ENCODE results near the gene RBM26. TPM values are rescaled to one million over a fixed set of nuclear protein-coding genes. Genes with fewer than 3 reads are reported as not detected.

The RBM26 gene
- total RNA-seq, 1 donor = 50.5 TPM

- TF ChIP-seq CTCF (IDR thresholded peaks at IDR 0.05; ENCODE audit: insufficient read depth, low read depth, low read length) = no peak
- no peak for DNase-seq (ENCODE audit: low read depth)
- no peak overlapping the region for H3K4me3 ChIP-seq (ENCODE audit: low read depth, low read length)
Measured at GRCh38 chr13:79448413-79448812, 42.4 kb upstream of the RBM26 start.

DNA sequence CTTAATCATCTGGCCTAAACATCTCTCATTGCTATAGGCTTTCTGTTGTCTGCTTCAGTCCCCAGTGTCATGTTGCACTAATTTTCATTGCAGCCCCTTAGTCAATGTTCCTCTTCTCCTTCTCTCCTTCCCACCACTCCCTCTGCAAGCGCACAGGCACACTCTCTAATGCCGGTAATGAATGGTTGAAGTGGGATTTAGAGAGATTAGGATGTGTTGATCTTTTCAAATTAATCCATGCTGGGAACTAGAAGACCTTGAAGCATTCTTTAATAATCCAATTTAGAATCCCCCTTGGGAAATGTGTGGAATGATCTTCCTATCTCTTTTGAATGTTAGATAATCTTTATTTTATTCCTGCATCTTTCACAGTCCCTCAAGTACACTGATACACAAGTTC is 41.7 kb upstream of the RBM26 start:
- TF ChIP-seq CTCF (IDR thresholded peaks at IDR 0.05; ENCODE audit: insufficient read depth, low read depth, low read length) = no peak
- H3K4me3 ChIP-seq (ENCODE audit: low read depth, low read length) = no peak overlapping the region
- no peak for DNase-seq (ENCODE audit: low read depth)

GRCh38 chr13:79447141-79447540 is 41.1 kb upstream of the RBM26 start:
- DNase-seq (ENCODE audit: low read depth) = no peak
- no peak overlapping the region for H3K4me3 ChIP-seq (ENCODE audit: low read depth, low read length)
- TF ChIP-seq CTCF (IDR thresholded peaks at IDR 0.05; ENCODE audit: insufficient read depth, low read depth, low read length) = no peak

- no peak for DNase-seq (ENCODE audit: low read depth)
- no peak for TF ChIP-seq CTCF (IDR thresholded peaks at IDR 0.05; ENCODE audit: insufficient read depth, low read depth, low read length)
- H3K4me3 ChIP-seq (ENCODE audit: low read depth, low read length) = no peak overlapping the region
Measured at GRCh38 chr13:79445968-79446645, 40.1 kb upstream of the RBM26 start.

DNA sequence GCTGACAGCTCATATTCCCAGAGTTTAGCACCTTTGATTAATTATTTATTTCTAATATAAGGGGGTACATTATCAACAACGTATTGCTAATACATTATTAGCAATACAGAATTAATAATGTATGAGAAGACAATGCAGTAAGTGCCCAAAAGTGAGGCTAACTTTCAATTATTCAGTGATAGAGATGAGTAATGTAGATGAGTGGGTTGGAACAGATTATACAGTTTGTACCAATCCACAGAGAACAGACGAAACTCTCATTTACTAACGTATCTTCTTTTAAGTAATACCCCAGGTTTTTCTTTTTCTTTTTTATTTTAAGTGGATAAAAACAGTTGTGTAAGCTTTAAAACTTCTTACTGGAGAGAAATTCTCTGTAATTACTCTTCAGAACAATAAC is 36.7 kb upstream of the RBM26 start:
- no peak for DNase-seq (ENCODE audit: low read depth)
- no peak overlapping the region for H3K4me3 ChIP-seq (ENCODE audit: low read depth, low read length)
- no peak for TF ChIP-seq CTCF (IDR thresholded peaks at IDR 0.05; ENCODE audit: insufficient read depth, low read depth, low read length)

DNA sequence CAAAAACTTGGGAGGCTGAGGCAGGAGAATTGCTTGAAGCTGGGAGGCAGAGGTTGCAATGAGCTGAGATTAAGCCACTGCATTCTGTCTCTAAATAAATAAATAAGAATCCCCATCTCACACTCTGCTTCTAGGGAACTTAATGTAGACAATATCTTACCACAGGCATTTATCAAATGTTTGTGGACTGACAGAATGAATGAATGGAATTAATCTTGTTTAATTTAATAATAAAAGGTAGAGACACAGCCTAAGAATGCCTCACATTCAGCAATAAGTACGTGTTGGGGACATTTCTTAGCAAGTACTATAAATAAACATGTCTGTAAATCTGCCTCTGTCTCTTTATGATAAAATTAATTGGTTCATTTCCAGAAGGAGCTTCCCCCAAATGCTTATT is 36.2 kb upstream of the RBM26 start:
- no peak for DNase-seq (ENCODE audit: low read depth)
- no peak for TF ChIP-seq CTCF (IDR thresholded peaks at IDR 0.05; ENCODE audit: insufficient read depth, low read depth, low read length)
- H3K4me3 ChIP-seq (ENCODE audit: low read depth, low read length) = no peak overlapping the region

GRCh38 chr13:79440958-79441528 is 35.0 kb upstream of the RBM26 start:
- TF ChIP-seq CTCF (IDR thresholded peaks at IDR 0.05; ENCODE audit: insufficient read depth, low read depth, low read length) = no peak
- DNase-seq (ENCODE audit: low read depth) = no peak
- no peak overlapping the region for H3K4me3 ChIP-seq (ENCODE audit: low read depth, low read length)

Measured in fibroblast of villous mesenchyme (primary cell).